HL-60 (cell line): ENCODE results near the gene TAX1BP1.

Source experiments
- DNase-seq, 2 experiments: peaks; one replicate each; pipeline ENCODE4 v3.0.0-alpha.2; 2010 to 2020; ENCODE audit warnings: low read depth in 1 of 2, low spot score in 1 of 2
- H3K27ac ChIP-seq: fragments of 250-450 bp; sonication (Bioruptor Pico); replicated peaks from 2 replicates; pipeline ENCODE4 v1.5.1; 2020; ENCODE audit warnings: mild to moderate bottlenecking, moderate library complexity
- H3K27me3 ChIP-seq: fragments of 250-450 bp; sonication (Bioruptor Pico); 2 replicates; pipeline ENCODE4 v1.5.1; 2021; ENCODE audit warnings: mild to moderate bottlenecking, moderate library complexity; ENCODE audit not compliant: insufficient read depth, poor library complexity, severe bottlenecking
- H3K4me3 ChIP-seq: replicated peaks from 2 replicates; pipeline ENCODE4 v1.5.1; 2011; ENCODE audit warnings: mild to moderate bottlenecking, control low read depth, low read length; ENCODE audit not compliant: insufficient read depth
- GABPA ChIP-seq: IDR thresholded peaks from 2 replicates; pipeline ENCODE4 v1.6.1; 2012; ENCODE audit warnings: low read depth
- POLR2AphosphoS5 ChIP-seq: IDR thresholded peaks from 2 replicates; pipeline ENCODE4 v1.6.1; 2012; ENCODE audit warnings: low read depth
- SPI1 ChIP-seq: IDR thresholded peaks from 2 replicates; pipeline ENCODE4 v1.6.1; 2012; ENCODE audit warnings: low read depth, mild to moderate bottlenecking, borderline replicate concordance
- TF ChIP-seq, protein P1 (sequence below): IDR thresholded peaks from one replicate; pipeline ENCODE4 v1.5.1; 2011; ENCODE audit warnings: low read length, control low read depth, inconsistent platforms; ENCODE audit not compliant: insufficient read depth
- TF ChIP-seq, protein P2 (sequence below): IDR thresholded peaks from 2 replicates; pipeline ENCODE4 v1.6.1; 2012; ENCODE audit warnings: low read depth; ENCODE audit not compliant: insufficient replicate concordance

TAX1BP1 gene

DNA sequence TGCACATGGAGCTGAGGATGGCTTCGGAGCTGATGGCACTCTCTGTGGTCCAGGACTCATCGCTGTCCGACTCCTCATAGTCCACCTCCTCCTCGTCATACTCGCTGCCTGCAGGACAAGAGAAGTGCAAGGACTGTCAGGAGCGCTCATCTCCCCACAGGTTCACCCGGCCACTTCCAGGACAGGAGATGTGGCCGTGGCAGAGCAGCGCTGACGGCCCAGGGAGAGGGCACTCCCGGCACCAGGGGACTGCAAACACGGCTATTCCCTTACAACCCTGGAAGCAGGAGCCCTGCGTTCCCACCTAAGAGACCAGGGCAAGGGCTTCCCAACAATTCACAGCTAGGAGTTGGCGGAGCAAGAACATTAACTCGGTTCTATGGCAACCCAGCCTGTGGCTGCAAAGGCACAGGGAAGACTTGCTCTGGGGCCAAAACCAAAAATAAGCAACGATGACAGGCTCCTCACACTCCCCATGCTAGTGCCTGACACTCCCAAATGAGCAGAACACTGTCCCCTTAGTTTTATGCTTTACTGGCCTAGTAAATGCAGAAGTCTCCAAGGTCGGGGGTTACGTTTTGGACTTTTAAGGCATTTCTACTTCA lies 100.9 kb downstream of the TAX1BP1 start:
- DNase-seq = no peak
- H3K27me3 ChIP-seq = no peaks in the 10 kb centered on the region
- no peak overlapping the region for H3K4me3 ChIP-seq
- TF ChIP-seq, protein P1, sequence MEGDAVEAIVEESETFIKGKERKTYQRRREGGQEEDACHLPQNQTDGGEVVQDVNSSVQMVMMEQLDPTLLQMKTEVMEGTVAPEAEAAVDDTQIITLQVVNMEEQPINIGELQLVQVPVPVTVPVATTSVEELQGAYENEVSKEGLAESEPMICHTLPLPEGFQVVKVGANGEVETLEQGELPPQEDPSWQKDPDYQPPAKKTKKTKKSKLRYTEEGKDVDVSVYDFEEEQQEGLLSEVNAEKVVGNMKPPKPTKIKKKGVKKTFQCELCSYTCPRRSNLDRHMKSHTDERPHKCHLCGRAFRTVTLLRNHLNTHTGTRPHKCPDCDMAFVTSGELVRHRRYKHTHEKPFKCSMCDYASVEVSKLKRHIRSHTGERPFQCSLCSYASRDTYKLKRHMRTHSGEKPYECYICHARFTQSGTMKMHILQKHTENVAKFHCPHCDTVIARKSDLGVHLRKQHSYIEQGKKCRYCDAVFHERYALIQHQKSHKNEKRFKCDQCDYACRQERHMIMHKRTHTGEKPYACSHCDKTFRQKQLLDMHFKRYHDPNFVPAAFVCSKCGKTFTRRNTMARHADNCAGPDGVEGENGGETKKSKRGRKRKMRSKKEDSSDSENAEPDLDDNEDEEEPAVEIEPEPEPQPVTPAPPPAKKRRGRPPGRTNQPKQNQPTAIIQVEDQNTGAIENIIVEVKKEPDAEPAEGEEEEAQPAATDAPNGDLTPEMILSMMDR = no peak
- TF ChIP-seq GABPA (no peak), POLR2AphosphoS5 (no peak), SPI1 (no peak)
- TF ChIP-seq, protein P2, sequence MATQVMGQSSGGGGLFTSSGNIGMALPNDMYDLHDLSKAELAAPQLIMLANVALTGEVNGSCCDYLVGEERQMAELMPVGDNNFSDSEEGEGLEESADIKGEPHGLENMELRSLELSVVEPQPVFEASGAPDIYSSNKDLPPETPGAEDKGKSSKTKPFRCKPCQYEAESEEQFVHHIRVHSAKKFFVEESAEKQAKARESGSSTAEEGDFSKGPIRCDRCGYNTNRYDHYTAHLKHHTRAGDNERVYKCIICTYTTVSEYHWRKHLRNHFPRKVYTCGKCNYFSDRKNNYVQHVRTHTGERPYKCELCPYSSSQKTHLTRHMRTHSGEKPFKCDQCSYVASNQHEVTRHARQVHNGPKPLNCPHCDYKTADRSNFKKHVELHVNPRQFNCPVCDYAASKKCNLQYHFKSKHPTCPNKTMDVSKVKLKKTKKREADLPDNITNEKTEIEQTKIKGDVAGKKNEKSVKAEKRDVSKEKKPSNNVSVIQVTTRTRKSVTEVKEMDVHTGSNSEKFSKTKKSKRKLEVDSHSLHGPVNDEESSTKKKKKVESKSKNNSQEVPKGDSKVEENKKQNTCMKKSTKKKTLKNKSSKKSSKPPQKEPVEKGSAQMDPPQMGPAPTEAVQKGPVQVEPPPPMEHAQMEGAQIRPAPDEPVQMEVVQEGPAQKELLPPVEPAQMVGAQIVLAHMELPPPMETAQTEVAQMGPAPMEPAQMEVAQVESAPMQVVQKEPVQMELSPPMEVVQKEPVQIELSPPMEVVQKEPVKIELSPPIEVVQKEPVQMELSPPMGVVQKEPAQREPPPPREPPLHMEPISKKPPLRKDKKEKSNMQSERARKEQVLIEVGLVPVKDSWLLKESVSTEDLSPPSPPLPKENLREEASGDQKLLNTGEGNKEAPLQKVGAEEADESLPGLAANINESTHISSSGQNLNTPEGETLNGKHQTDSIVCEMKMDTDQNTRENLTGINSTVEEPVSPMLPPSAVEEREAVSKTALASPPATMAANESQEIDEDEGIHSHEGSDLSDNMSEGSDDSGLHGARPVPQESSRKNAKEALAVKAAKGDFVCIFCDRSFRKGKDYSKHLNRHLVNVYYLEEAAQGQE = no peak
- H3K27ac ChIP-seq = no peak overlapping the region

DNA sequence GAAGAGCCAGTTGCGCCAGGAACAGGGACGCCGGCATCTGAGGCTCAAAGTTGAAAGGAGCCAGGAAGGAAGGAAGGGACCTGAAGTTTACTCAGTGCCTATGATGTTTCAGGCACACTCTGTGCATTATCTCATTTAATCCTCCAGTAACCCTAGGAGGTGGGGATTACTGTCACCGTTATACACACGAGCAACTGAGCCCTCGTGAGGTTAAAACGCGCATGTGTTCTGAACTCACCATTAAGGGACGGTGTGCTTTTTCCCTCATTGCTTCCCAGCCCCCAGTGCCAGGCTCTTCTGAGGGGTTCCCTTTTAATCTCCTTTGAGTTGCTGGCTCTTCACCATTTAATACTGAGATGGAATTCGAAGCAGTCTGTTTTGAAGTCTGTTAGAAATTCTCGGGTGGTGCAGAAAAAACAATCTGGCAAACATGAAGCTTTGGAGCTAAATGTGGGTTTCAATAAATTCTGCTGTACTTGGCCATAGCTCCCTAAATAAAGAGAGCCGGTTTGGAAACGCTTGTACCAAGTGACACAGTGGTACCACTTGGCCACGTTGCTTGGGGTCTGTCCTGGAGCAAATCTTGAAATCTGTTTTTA lies 102.2 kb downstream of the TAX1BP1 start:
- DNase-seq = no peak
- Histone ChIP-seq H3K4me3 (no peak overlapping the region), H3K27ac (no peak overlapping the region), H3K27me3 (no peaks in the 10 kb centered on the region)
- no peak for TF ChIP-seq POLR2AphosphoS5
- TF ChIP-seq, protein P2 = no peak
- no peak for TF ChIP-seq SPI1
- no peak for TF ChIP-seq GABPA
- TF ChIP-seq, protein P1 = no peak

DNA sequence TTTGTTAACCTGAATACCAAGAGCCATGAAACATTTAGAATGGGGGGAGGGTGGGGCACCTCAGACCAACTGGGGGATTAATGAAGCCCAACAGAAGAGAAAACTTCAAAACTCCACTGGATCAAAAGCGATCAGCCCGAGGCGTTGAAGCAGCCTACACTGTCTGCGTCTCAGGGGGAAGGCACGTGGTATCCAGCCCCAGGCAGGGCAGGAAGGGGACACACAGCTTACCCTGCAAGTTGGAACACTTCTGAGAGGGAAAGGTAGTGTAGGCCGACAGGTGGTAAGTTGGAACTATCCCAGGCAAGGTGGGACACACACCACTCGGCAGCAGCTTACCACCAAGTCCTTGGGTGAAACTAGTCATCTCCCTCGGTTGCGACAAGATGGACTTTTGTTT lies 102.9 kb downstream of the TAX1BP1 start:
- DNase-seq = no peak
- TF ChIP-seq SPI1 = no peak
- no peak for TF ChIP-seq POLR2AphosphoS5
- no peak for TF ChIP-seq GABPA
- TF ChIP-seq, protein P1 = no peak
- TF ChIP-seq, protein P2 = no peak
- Histone ChIP-seq H3K27me3 (no peaks in the 10 kb centered on the region), H3K4me3 (no peak overlapping the region), H3K27ac (no peak overlapping the region)
